ENCODE measurements around the gene TDRD10.

TDRD10 gene

DNA sequence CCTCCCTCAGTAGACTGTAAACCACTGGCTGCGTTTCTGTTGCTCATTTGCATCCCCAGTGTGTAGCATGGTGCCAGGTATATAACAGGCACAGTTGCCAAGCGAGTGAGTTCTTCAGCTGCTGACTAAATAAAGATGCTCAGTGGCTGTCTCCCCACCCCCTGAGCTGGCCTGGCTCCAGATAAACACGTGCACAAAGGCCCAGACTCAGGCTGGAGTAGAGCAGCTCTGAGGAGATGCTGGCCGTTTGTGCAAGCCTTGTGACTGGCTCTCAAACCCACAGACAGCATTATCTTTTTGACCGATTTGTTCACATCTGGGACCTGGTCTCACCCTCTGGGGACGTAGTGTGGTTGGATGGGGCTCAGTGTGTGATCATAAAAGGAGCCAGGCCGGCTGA is 72.7 kb downstream of the TDRD10 start:
- no peak for DNase-seq (ENCODE audit: low spot score)
- TF ChIP-seq, protein P1, sequence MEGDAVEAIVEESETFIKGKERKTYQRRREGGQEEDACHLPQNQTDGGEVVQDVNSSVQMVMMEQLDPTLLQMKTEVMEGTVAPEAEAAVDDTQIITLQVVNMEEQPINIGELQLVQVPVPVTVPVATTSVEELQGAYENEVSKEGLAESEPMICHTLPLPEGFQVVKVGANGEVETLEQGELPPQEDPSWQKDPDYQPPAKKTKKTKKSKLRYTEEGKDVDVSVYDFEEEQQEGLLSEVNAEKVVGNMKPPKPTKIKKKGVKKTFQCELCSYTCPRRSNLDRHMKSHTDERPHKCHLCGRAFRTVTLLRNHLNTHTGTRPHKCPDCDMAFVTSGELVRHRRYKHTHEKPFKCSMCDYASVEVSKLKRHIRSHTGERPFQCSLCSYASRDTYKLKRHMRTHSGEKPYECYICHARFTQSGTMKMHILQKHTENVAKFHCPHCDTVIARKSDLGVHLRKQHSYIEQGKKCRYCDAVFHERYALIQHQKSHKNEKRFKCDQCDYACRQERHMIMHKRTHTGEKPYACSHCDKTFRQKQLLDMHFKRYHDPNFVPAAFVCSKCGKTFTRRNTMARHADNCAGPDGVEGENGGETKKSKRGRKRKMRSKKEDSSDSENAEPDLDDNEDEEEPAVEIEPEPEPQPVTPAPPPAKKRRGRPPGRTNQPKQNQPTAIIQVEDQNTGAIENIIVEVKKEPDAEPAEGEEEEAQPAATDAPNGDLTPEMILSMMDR (IDR thresholded peaks at IDR 0.05; ENCODE audit: extremely low read depth, insufficient read depth, missing control alignments) = no peak
- in situ Hi-C loops (cut with MboI; ENCODE audit: low pct_unique_long_range_greater_than_20kb, low sequenced_read_pairs, unreplicated experiment) = loop anchor here (25.0 kb wide), 1 partner anchor 313 kb away; no protein-coding TSS in a partner anchor

- DNase-seq (ENCODE audit: low spot score) = no peak
- TF ChIP-seq, protein P1 (IDR thresholded peaks at IDR 0.05; ENCODE audit: extremely low read depth, insufficient read depth, missing control alignments) = no peak
- in situ Hi-C loops (cut with MboI; ENCODE audit: low pct_unique_long_range_greater_than_20kb, low sequenced_read_pairs, unreplicated experiment) = no loop called here
Measured at GRCh38 chr1:154575147-154575927, 73.3 kb downstream of the TDRD10 start.

DNA sequence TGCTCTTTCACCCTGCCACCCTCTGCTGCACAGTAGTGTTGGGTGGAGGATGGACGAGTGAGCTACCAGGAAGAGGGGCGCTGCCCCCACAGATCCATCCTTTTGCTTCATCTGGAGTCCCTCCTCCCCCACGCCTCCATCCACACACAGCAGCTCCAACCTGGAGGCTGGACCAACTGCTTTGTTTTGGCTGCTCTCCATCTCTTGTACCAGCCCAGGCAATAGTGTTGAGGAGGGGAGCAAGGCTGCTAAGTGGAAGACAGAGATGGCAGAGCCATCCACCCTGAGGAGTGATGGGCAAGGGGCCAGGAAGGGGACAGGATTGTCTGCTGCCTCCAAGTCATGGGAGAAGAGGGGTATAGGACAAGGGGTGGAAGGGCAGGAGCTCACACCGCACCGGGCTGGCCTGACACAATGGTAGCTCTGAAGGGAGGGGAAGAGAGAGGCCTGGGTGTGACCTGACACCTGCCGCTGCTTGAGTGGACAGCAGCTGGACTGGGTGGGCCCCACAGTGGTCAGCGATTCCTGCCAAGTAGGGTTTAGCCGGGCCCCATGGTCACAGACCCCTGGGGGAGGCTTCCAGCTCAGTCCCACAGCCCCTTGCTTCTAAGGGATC is 74.0 kb downstream of the TDRD10 start:
- in situ Hi-C loops (cut with MboI; ENCODE audit: low pct_unique_long_range_greater_than_20kb, low sequenced_read_pairs, unreplicated experiment) = no loop called here
- TF ChIP-seq, protein P1 (IDR thresholded peaks at IDR 0.05; ENCODE audit: extremely low read depth, insufficient read depth, missing control alignments) = no peak
- DNase-seq (ENCODE audit: low spot score) = no peak

DNA sequence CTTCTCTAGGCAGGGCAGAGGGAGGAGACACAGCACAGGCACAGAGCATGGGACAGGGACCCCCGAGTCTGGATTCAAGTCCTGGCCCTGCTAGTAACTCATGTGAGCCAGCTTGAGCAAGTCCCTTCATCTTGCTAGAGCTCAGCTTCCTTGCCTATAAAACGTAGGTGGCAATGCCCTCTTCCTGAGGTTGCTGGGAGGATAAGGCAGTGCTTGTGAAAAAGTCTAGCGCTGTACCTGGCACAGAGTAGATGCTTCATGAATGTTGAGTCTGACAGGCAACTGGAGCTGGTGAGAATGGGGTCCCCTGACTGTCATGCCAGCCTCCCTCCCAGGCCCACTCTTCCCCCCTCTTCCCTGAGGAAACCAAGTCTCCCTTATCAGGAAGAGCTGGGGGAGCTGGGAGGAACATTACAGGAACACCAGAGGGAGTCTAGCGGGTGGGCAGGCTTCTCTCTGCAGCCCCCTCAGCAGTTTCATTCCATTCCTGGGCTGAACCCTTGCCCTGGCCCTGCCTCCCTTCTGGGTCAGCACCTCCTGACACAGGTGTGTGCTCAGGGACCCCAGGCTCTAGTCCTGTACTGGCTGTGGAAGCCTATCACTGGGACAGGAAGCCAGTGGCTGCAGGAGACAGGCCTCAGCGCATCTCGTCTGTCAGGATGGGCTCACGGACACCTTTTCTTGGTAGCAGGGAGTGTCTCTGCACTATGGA is 75.5 kb downstream of the TDRD10 start:
- TF ChIP-seq, protein P1 (IDR thresholded peaks at IDR 0.05; ENCODE audit: extremely low read depth, insufficient read depth, missing control alignments) = no peak
- in situ Hi-C loops (cut with MboI; ENCODE audit: low pct_unique_long_range_greater_than_20kb, low sequenced_read_pairs, unreplicated experiment) = no loop called here
- DNase-seq (ENCODE audit: low spot score) = no peak

DNA sequence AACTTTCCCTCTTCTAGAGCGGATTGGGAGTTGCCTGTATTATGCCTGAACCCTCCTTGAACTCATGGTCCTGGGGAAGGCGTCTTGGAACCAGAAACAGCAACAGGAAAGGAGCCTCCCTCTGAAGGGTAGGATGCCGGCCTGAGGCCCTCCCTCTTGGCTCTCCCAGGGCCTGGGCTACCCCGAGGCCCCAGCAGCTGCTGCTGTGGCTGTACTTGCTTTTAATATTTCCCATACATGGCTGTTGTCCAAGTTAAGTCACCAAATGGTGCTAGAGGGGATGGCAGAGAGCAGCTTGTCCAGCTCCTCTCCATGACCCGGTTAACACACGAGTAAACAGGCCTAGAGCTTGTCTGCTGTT is 76.0 kb downstream of the TDRD10 start:
- TF ChIP-seq, protein P1 (IDR thresholded peaks at IDR 0.05; ENCODE audit: extremely low read depth, insufficient read depth, missing control alignments) = no peak
- no peak for DNase-seq (ENCODE audit: low spot score)
- in situ Hi-C loops (cut with MboI; ENCODE audit: low pct_unique_long_range_greater_than_20kb, low sequenced_read_pairs, unreplicated experiment) = no loop called here

GRCh38 chr1:154579374-154579773 is 77.4 kb downstream of the TDRD10 start:
- DNase-seq (ENCODE audit: low spot score) = no peak
- in situ Hi-C loops (cut with MboI; ENCODE audit: low pct_unique_long_range_greater_than_20kb, low sequenced_read_pairs, unreplicated experiment) = no loop called here
- TF ChIP-seq, protein P1 (IDR thresholded peaks at IDR 0.05; ENCODE audit: extremely low read depth, insufficient read depth, missing control alignments) = no peak

Measured in GM13977 (cell line).